H1 (cell line): ENCODE results near the gene LGR4. TPM values are rescaled to one million over a fixed set of nuclear protein-coding genes. Genes with fewer than 3 reads are reported as not detected.

Experiments used
- CTCF ChIA-PET: fragments of 300-600 bp; sonication (Branson Sonifier 250); formaldehyde crosslinking; loops from one replicate; lab custom pipeline; 2021; ENCODE audit not compliant: partially characterized antibody; lab: Charles Lee
- POLR2A ChIA-PET: fragments of 300-600 bp; sonication (Branson Sonifier 250); formaldehyde crosslinking; loops from one replicate; lab custom pipeline; 2021; ENCODE audit warnings: inconsistent platforms; ENCODE audit not compliant: partially characterized antibody; lab: Charles Lee
- DNase-seq, 2 experiments: peaks; one replicate each; pipeline versions ENCODE4 v3.0.0 to v3.0.0-alpha.2; 2010 to 2022; ENCODE audit warnings: low spot score in 2 of 2, low read depth in 1 of 2, mixed read lengths in 1 of 2
- FAIRE-seq: peaks from 2 replicates; lab custom pipeline; 2011; peaks lifted over from hg19 to GRCh38; lab: Jason Lieb, UNC
- H2AFZ ChIP-seq: 2 replicates; pipeline ENCODE4 v1.8.1; 2012; ENCODE audit warnings: low read length, inconsistent platforms
- H2AK5ac ChIP-seq: 2 replicates; pipeline ENCODE4 v1.6.1; 2013; ENCODE audit warnings: low read depth, low read length
- H2BK120ac ChIP-seq: replicated peaks from 2 replicates; pipeline ENCODE3; 2013; ENCODE audit warnings: low read depth, low read length, inconsistent platforms
- H2BK12ac ChIP-seq: 2 replicates; pipeline ENCODE4 v1.6.1; 2013; ENCODE audit warnings: low read depth, low read length
- H2BK15ac ChIP-seq: 2 replicates; pipeline ENCODE4 v1.6.1; 2013; ENCODE audit warnings: low read length
- H2BK20ac ChIP-seq: 2 replicates; pipeline ENCODE4 v1.6.1; 2013; ENCODE audit warnings: low read length
- H2BK5ac ChIP-seq: 2 replicates; pipeline ENCODE4 v1.6.1; 2013; ENCODE audit warnings: low read depth, low read length
- H3K14ac ChIP-seq: 2 replicates; pipeline ENCODE4 v1.6.1; 2013; ENCODE audit warnings: inconsistent platforms; ENCODE audit not compliant: insufficient read length
- H3K18ac ChIP-seq: 2 replicates; pipeline ENCODE4 v1.6.1; 2013; ENCODE audit warnings: low read length; ENCODE audit errors: extremely low read depth
- H3K23ac ChIP-seq: 2 replicates; pipeline ENCODE4 v1.6.1; 2013; ENCODE audit warnings: inconsistent platforms; ENCODE audit not compliant: insufficient read length
- H3K23me2 ChIP-seq: 2 replicates; pipeline ENCODE4 v1.6.1; 2013; ENCODE audit warnings: low read depth, low read length
- H3K27ac ChIP-seq: 2 replicates; pipeline ENCODE4 v1.6.1; 2011; ENCODE audit warnings: low read depth, low read length, inconsistent platforms
- H3K27me3 ChIP-seq, 4 experiments: replicated peaks in 1 of 4; 1 replicate in 1 of 4; 2 replicates in 3 of 4; pipeline versions ENCODE4 v1.6.1 to v1.8.1; 2011 to 2013; ENCODE audit warnings: low read length in 3 of 4, mild to moderate bottlenecking in 3 of 4, inconsistent platforms in 2 of 4, mixed read lengths in 2 of 4, moderate library complexity in 1 of 4; ENCODE audit not compliant: control insufficient read depth in 3 of 4, insufficient read depth in 3 of 4; ENCODE audit errors: extremely low read depth in 1 of 4
- H3K36me3 ChIP-seq, 4 experiments: 2 replicates each; pipeline versions ENCODE4 v1.6.1 to v1.8.1; 2011 to 2013; ENCODE audit warnings: mild to moderate bottlenecking in 4 of 4, low read length in 3 of 4, moderate library complexity in 2 of 4, control low read depth in 1 of 4, inconsistent platforms in 1 of 4; ENCODE audit not compliant: insufficient read depth in 4 of 4, control insufficient read depth in 2 of 4
- H3K4ac ChIP-seq: replicated peaks from 2 replicates; pipeline ENCODE3; 2013; ENCODE audit warnings: low read length, low read depth, mixed read lengths, inconsistent platforms; ENCODE audit not compliant: insufficient read length
- H3K4me1 ChIP-seq, 4 experiments: replicated peaks in 1 of 4; 1 replicate in 1 of 4; 2 replicates in 3 of 4; pipeline versions ENCODE4 v1.6.1 to v1.8.1; 2011 to 2013; ENCODE audit warnings: low read length in 3 of 4, inconsistent platforms in 2 of 4, mixed read lengths in 1 of 4; ENCODE audit not compliant: insufficient read depth in 4 of 4, control insufficient read depth in 3 of 4
- H3K4me2 ChIP-seq, 2 experiments: 2 replicates each; pipeline versions ENCODE4 v1.6.1 to v1.8.1; 2011 to 2013; ENCODE audit warnings: low read depth in 2 of 2, low read length in 2 of 2, control low read depth in 1 of 2, inconsistent platforms in 1 of 2, mild to moderate bottlenecking in 1 of 2; ENCODE audit not compliant: insufficient read depth in 1 of 2
- H3K4me3 ChIP-seq, 4 experiments: fragments of 200-600, 300-600 bp in 1 of 4; sonication (generic), shearing (Covaris generic), sonication (Bioruptor Twin) in 1 of 4; 2 replicates each; pipeline versions ENCODE4 v1.5.1 to v1.8.1; 2011 to 2016; ENCODE audit warnings: low read length in 4 of 4, low read depth in 3 of 4, control low read depth in 2 of 4, inconsistent platforms in 2 of 4, mild to moderate bottlenecking in 2 of 4, mixed read lengths in 1 of 4, moderate library complexity in 1 of 4; ENCODE audit not compliant: insufficient read depth in 2 of 4; ENCODE audit errors: extremely low read depth in 1 of 4
- H3K56ac ChIP-seq: replicated peaks from 2 replicates; pipeline ENCODE3; 2013; ENCODE audit warnings: low read depth, mild to moderate bottlenecking, mixed read lengths, low read length, inconsistent platforms; ENCODE audit not compliant: insufficient read length
- H3K79me1 ChIP-seq: 2 replicates; pipeline ENCODE4 v1.6.1; 2013; ENCODE audit warnings: low read depth, low read length, control low read depth
- H3K79me2 ChIP-seq, 2 experiments: 2 replicates each; pipeline versions ENCODE4 v1.6.1 to v1.8.1; 2012 to 2013; ENCODE audit warnings: low read length in 2 of 2, mild to moderate bottlenecking in 2 of 2, inconsistent platforms in 1 of 2; ENCODE audit not compliant: insufficient read depth in 2 of 2, control insufficient read depth in 1 of 2
- H3K9ac ChIP-seq, 4 experiments: replicated peaks in 1 of 4; 1 replicate in 1 of 4; 2 replicates in 3 of 4; pipeline versions ENCODE4 v1.6.1 to v1.8.1; 2011 to 2013; ENCODE audit warnings: low read depth in 3 of 4, low read length in 3 of 4, control low read depth in 2 of 4, mild to moderate bottlenecking in 2 of 4, moderate library complexity in 2 of 4, inconsistent platforms in 1 of 4; ENCODE audit errors: extremely low read depth in 1 of 4
- H3K9me3 ChIP-seq, 2 experiments: 2 replicates each; pipeline versions ENCODE4 v1.6.1 to v1.8.1; 2012 to 2013; ENCODE audit warnings: mild to moderate bottlenecking in 2 of 2, moderate library complexity in 2 of 2, control low read depth in 1 of 2, inconsistent platforms in 1 of 2, low read depth in 1 of 2, low read length in 1 of 2, mixed read lengths in 1 of 2; ENCODE audit not compliant: insufficient read depth in 2 of 2
- H4K20me1 ChIP-seq, 2 experiments: replicated peaks in 1 of 2; 2 replicates each; pipeline versions ENCODE3 to v1.8.1; 2011 to 2013; ENCODE audit warnings: inconsistent platforms in 2 of 2, low read length in 2 of 2, mild to moderate bottlenecking in 1 of 2; ENCODE audit not compliant: insufficient read depth in 2 of 2, control insufficient read depth in 1 of 2
- H4K5ac ChIP-seq: 2 replicates; pipeline ENCODE4 v1.6.1; 2013; ENCODE audit warnings: low read length, low read depth, mixed read lengths, inconsistent platforms; ENCODE audit not compliant: insufficient read length
- H4K8ac ChIP-seq: 2 replicates; pipeline ENCODE4 v1.8.0; 2013; ENCODE audit warnings: mild to moderate bottlenecking, moderate library complexity, low read length, inconsistent platforms; ENCODE audit not compliant: insufficient read depth; ENCODE audit errors: extremely low read depth
- H4K91ac ChIP-seq: replicated peaks from 2 replicates; pipeline ENCODE3; 2013; ENCODE audit warnings: low read length, mixed read lengths, inconsistent platforms; ENCODE audit not compliant: insufficient read length
- POLR2A ChIP-seq, 2 experiments: IDR thresholded peaks; 1 replicate in 1 of 2; 2 replicates in 1 of 2; pipeline ENCODE4 v1.6.1; 2011; ENCODE audit warnings: low read depth in 2 of 2, low read length in 2 of 2, mild to moderate bottlenecking in 2 of 2; ENCODE audit errors: control extremely low read depth in 1 of 2
- POU5F1 ChIP-seq: IDR thresholded peaks from 2 replicates; pipeline ENCODE4 v1.6.1; 2011; ENCODE audit warnings: low read depth, mild to moderate bottlenecking, low read length, moderate library complexity
- WGBS, 2 experiments: shearing (Covaris generic) in 1 of 2; methylation state at CpG; one replicate each; pipeline versions ENCODE4 v1.1.6 to v1.1.7; 2013 to 2015; ENCODE audit warnings: low lambda C conversion rate in 2 of 2, mixed read lengths in 2 of 2, inconsistent platforms in 1 of 2, low coverage in 1 of 2, missing lambda C conversion rate in 1 of 2; ENCODE audit not compliant: insufficient replicate concordance in 2 of 2, insufficient coverage in 1 of 2, insufficient read length in 1 of 2; ENCODE audit errors: extremely low coverage in 1 of 2, missing lambda C conversion rate in 1 of 2; 5-methylcytosine and 5-hydroxymethylcytosine counted together
- polyA plus RNA-seq, 7 experiments: library from polyadenylated mRNA; depleted of rRNA in 3 of 7; stranded (reverse) in 5 of 7; unstranded in 2 of 7; fragments of >200 nt in 5 of 7; fragments of 200-250 nt in 2 of 7; gene quantifications; 1 replicate in 5 of 7; 2 replicates in 1 of 7; 4 replicates in 1 of 7; pipeline versions ENCODE4 v1.2.1 to v1.2.3, GENCODE V29; 2011 to 2013; ENCODE audit warnings: missing spikeins in 2 of 7, mixed read lengths in 2 of 7
- total RNA-seq: library from RNA; stranded (reverse); fragmentation: NEBNext Ultra II Directional; extraction: Animal tissue kit (Norgen Biotek cat#: 25700); gene quantifications from 2 replicates; pipeline ENCODE4 v1.2.1, GENCODE V29; 2021

The LGR4 gene
- total and polyA plus RNA-seq, 2 of the 8 experiments (the other 6 are each of a cell fraction or from before 2014, with no cell fraction given) = 26.6 to 61.7 TPM

- H4K5ac ChIP-seq = no peak overlapping the region
- DNase-seq (no peak), FAIRE-seq (no peak)
- H3K36me3 ChIP-seq = no peaks in the 10 kb centered on the region
- H3K4me3 ChIP-seq = no peak overlapping the region
- H3K14ac ChIP-seq = no peak overlapping the region
- no peaks in the 10 kb centered on the region for H4K20me1 ChIP-seq
- no peak overlapping the region for H3K56ac ChIP-seq
- no peak overlapping the region for H4K91ac ChIP-seq
- no peaks in the 10 kb centered on the region for H3K27me3 ChIP-seq
- no peak overlapping the region for H3K4ac ChIP-seq
- H2AK5ac ChIP-seq = no peak overlapping the region
- no peak overlapping the region for H2BK12ac ChIP-seq
- H3K23ac ChIP-seq = no peak overlapping the region
- H3K18ac ChIP-seq = no peak overlapping the region
- H4K8ac ChIP-seq = no peak overlapping the region
- H3K4me1 ChIP-seq = no peaks in the 10 kb centered on the region
- H3K79me1 ChIP-seq = no peaks in the 10 kb centered on the region
- CTCF ChIA-PET = interaction anchor here (2.0 kb wide), 1 partner anchor 9 kb away, joined by 6 read pairs; no protein-coding TSS in a partner anchor
- no peak overlapping the region for H3K27ac ChIP-seq
- no peak overlapping the region for H2BK20ac ChIP-seq
- H2BK15ac ChIP-seq = no peak overlapping the region
- H3K23me2 ChIP-seq = no peaks in the 10 kb centered on the region
- no peaks in the 10 kb centered on the region for H3K9me3 ChIP-seq
- no peak overlapping the region for H3K4me2 ChIP-seq
- H2AFZ ChIP-seq = no peak overlapping the region
- 82% methylated on average over 2 of the region's 2 CpGs; no CpG with 5 or more reads in 1 of the 2 experiments for WGBS, 2 experiments
- H3K9ac ChIP-seq = no peak overlapping the region
- no peaks in the 10 kb centered on the region for H3K79me2 ChIP-seq
- POLR2A ChIA-PET = interaction anchor here (0.6 to 1.4 kb wide), 2 partner anchors 25 to 94 kb away, joined by 4 to 5 read pairs; no protein-coding TSS in a partner anchor
- TF ChIP-seq POU5F1 (no peak), POLR2A (IDR thresholded peaks at IDR 0.05; ENCODE audit: control extremely low read depth in 1 of 2, low read depth in 2 of 2, low read length in 2 of 2) (no peak)
- TF ChIP-seq, all 59 proteins: peak for 0
- Histone ChIP-seq H2BK5ac (no peak overlapping the region), H2BK120ac (no peak overlapping the region)
These were observed 45.9 kb upstream of the LGR4 start for GRCh38 chr11:27518518-27518917.
